Endothelial cell of umbilical vein (primary cell): ENCODE results near the gene PLPP7. TPM values are rescaled to one million over a fixed set of nuclear protein-coding genes. Genes with fewer than 3 reads are reported as not detected.

Experiments used
- BruUV-seq: library from RNA; stranded (reverse); fragments of 400-500 nt; replicated peaks from 2 replicates; lab custom pipeline; 2021; lab: Mats Ljungman, UMichigan
- CTCF ChIA-PET: fragments of 300-600, 350-600 bp; sonication (Branson Sonifier 250); formaldehyde crosslinking; loops from one replicate; lab custom pipeline; 2021; ENCODE audit warnings: antibody characterized with exemption, inconsistent platforms; lab: Charles Lee
- POLR2A ChIA-PET: fragments of 300-600, 350-600 bp; sonication (Branson Sonifier 250); formaldehyde crosslinking; loops from one replicate; lab custom pipeline; 2021; ENCODE audit warnings: antibody characterized with exemption, inconsistent platforms; lab: Charles Lee
- DNase-seq: peaks from one replicate; pipeline ENCODE4 v3.0.0-alpha.2; 2011; ENCODE audit warnings: low read depth, low spot score
- FAIRE-seq: peaks from 2 replicates; lab custom pipeline; 2011; peaks lifted over from hg19 to GRCh38; lab: Jason Lieb, UNC
- H2AFZ ChIP-seq: 2 replicates; pipeline ENCODE4 v1.6.0; 2012; ENCODE audit warnings: low read depth, low read length, control low read depth, inconsistent platforms
- H3K27ac ChIP-seq: 2 replicates; pipeline ENCODE4 v1.5.1; 2011; ENCODE audit warnings: low read depth, mild to moderate bottlenecking, control low read depth, low read length, moderate library complexity; ENCODE audit not compliant: insufficient read depth
- H3K27me3 ChIP-seq, 2 experiments: 2 replicates each; pipeline versions ENCODE4 v1.6.0 to v1.6.1; 2011; ENCODE audit warnings: low read length in 2 of 2, mixed read lengths in 1 of 2; ENCODE audit not compliant: control insufficient read depth in 2 of 2, insufficient read depth in 2 of 2
- H3K36me3 ChIP-seq, 2 experiments: 2 replicates in 1 of 2; 3 replicates in 1 of 2; pipeline ENCODE4 v1.5.1; 2011; ENCODE audit warnings: low read length in 2 of 2, mild to moderate bottlenecking in 1 of 2, moderate library complexity in 1 of 2; ENCODE audit not compliant: control insufficient read depth in 2 of 2, insufficient read depth in 2 of 2; ENCODE audit errors: extremely low read depth in 1 of 2
- H3K4me1 ChIP-seq: 3 replicates; pipeline ENCODE4 v1.5.1; 2011; ENCODE audit warnings: mild to moderate bottlenecking, low read length; ENCODE audit not compliant: control insufficient read depth, insufficient read depth; ENCODE audit errors: extremely low read depth
- H3K4me2 ChIP-seq: 2 replicates; pipeline ENCODE4 v1.6.1; 2011; ENCODE audit warnings: low read length, control low read depth, mixed read lengths; ENCODE audit not compliant: insufficient read depth
- H3K4me3 ChIP-seq, 3 experiments: fragments of 200-600 bp in 1 of 3; sonication (generic), shearing (Covaris generic) in 1 of 3; replicated peaks in 1 of 3; 2 replicates each; pipeline ENCODE4 v1.5.1; 2011 to 2016; ENCODE audit warnings: control low read depth in 3 of 3, low read length in 3 of 3, mild to moderate bottlenecking in 2 of 3, inconsistent platforms in 1 of 3, low read depth in 1 of 3, moderate library complexity in 1 of 3; ENCODE audit not compliant: insufficient read depth in 1 of 3
- H3K79me2 ChIP-seq: 2 replicates; pipeline ENCODE4 v1.6.0; 2012; ENCODE audit warnings: low read length, inconsistent platforms; ENCODE audit not compliant: control insufficient read depth, insufficient read depth
- H3K9ac ChIP-seq: replicated peaks from 2 replicates; pipeline ENCODE3; 2011; ENCODE audit warnings: low read length, control low read depth; ENCODE audit not compliant: insufficient read depth; ENCODE audit errors: extremely low read depth
- H3K9me1 ChIP-seq: replicated peaks from 3 replicates; pipeline ENCODE4 v1.6.0; 2011; ENCODE audit warnings: mild to moderate bottlenecking, low read length; ENCODE audit not compliant: control insufficient read depth, insufficient read depth; ENCODE audit errors: extremely low read depth
- H3K9me3 ChIP-seq: replicated peaks from 2 replicates; pipeline ENCODE4 v1.5.1; 2012; ENCODE audit warnings: low read length, inconsistent platforms; ENCODE audit not compliant: control insufficient read depth, insufficient read depth
- H4K20me1 ChIP-seq: replicated peaks from 2 replicates; pipeline ENCODE3; 2011; ENCODE audit warnings: mild to moderate bottlenecking, low read length; ENCODE audit not compliant: control insufficient read depth, insufficient read depth; ENCODE audit errors: extremely low read depth
- CTCF ChIP-seq, 2 donors: IDR thresholded peaks; 1 replicate in 1 of 2; 2 replicates in 1 of 2; pipeline ENCODE4 v1.5.1; 2011; ENCODE audit warnings: low read length in 2 of 2, mild to moderate bottlenecking in 2 of 2, moderate library complexity in 2 of 2, control low read depth in 1 of 2, inconsistent platforms in 1 of 2, low read depth in 1 of 2; ENCODE audit not compliant: insufficient read depth in 1 of 2; ENCODE audit errors: extremely low read depth in 1 of 2
- EZH2 ChIP-seq: IDR thresholded peaks from 2 replicates; pipeline ENCODE4 v1.6.1; 2012; ENCODE audit warnings: borderline replicate concordance, low read depth, mild to moderate bottlenecking, moderate library complexity, low read length, inconsistent platforms; ENCODE audit not compliant: severe bottlenecking
- FOS ChIP-seq: IDR thresholded peaks from 2 replicates; pipeline ENCODE4 v1.6.1; 2011; ENCODE audit warnings: mild to moderate bottlenecking, low read length, moderate library complexity, borderline replicate concordance; ENCODE audit not compliant: insufficient read depth
- GATA2 ChIP-seq: IDR thresholded peaks from 2 replicates; pipeline ENCODE4 v1.7.0; 2011; ENCODE audit warnings: low read depth, mild to moderate bottlenecking, moderate library complexity, mixed read lengths, low read length; ENCODE audit not compliant: insufficient read length, insufficient read depth
- JUN ChIP-seq: IDR thresholded peaks from 2 replicates; pipeline ENCODE4 v1.6.1; 2011; ENCODE audit warnings: borderline replicate concordance, low read depth; ENCODE audit not compliant: insufficient read length, insufficient read depth
- MAX ChIP-seq: IDR thresholded peaks from 2 replicates; pipeline ENCODE4 v1.6.1; 2011; ENCODE audit not compliant: insufficient read depth, insufficient read length
- MYC ChIP-seq: IDR thresholded peaks from one replicate; pipeline ENCODE4 v1.6.1; 2011; ENCODE audit warnings: mild to moderate bottlenecking, low read depth, low read length
- POLR2A ChIP-seq: IDR thresholded peaks from 2 replicates; pipeline ENCODE4 v1.6.1; 2012; ENCODE audit warnings: low read depth, mild to moderate bottlenecking, control low read depth, low read length
- POLR2AphosphoS5 ChIP-seq: IDR thresholded peaks from 2 replicates; pipeline ENCODE4 v1.6.1; 2012; ENCODE audit warnings: low read depth, mild to moderate bottlenecking, control low read depth, low read length, moderate library complexity; ENCODE audit not compliant: insufficient read depth
- dilution Hi-C: fragments of 300-500 bp; cut with MboI; formaldehyde crosslinking; loops from one replicate; pipeline ENCODE4 v1.15.0; 2019; ENCODE audit warnings: low sequenced_read_pairs; ENCODE audit not compliant: extremely low pct_ligation_motif_present
- intact Hi-C: fragments of 100-400 bp; cut with micrococcal nuclease; formaldehyde crosslinking; loops from one replicate; pipeline ENCODE4 v1.10.0; 2022
- polyA plus RNA-seq, 4 experiments: library from polyadenylated mRNA; depleted of rRNA in 3 of 4; stranded (reverse) in 3 of 4; unstranded in 1 of 4; fragments of >200 nt; gene quantifications; 2 replicates each; pipeline versions ENCODE4 v1.2.1 to v1.2.3, GENCODE V29; 2011 to 2012; ENCODE audit warnings: missing spikeins in 1 of 4
- total RNA-seq: library from RNA; stranded (reverse); gene quantifications from 2 replicates; pipeline ENCODE4 v1.2.3, GENCODE V29; 2021

The PLPP7 gene
- total and polyA plus RNA-seq, 2 donors (not counting 3 experiments of a cell fraction or from before 2014, with no cell fraction given): 2.1 to 2.7 TPM

- intact Hi-C loops (loop anchor here (5.0 kb wide), 1 partner anchor 38 kb away; no protein-coding TSS in a partner anchor), dilution Hi-C loops (no loop called here)
- H3K79me2 ChIP-seq: no peaks in the 10 kb centered on the region
- H3K27me3 ChIP-seq: no peaks in the 10 kb centered on the region
- no TSS peak for BruUV-seq
- no peak overlapping the region for H2AFZ ChIP-seq
- no peaks in the 10 kb centered on the region for H3K9me3 ChIP-seq
- H3K27ac ChIP-seq: no peak overlapping the region
- no peak overlapping the region for H3K4me3 ChIP-seq
- peaks cover 7% of the 10 kb centered on the region for H3K4me1 ChIP-seq
- H3K36me3 ChIP-seq: peaks cover 0 to 24% of the 10 kb centered on the region in 2 experiments
- H3K9ac ChIP-seq: no peak overlapping the region
- no peak for TF ChIP-seq FOS
- TF ChIP-seq JUN: no peak
- TF ChIP-seq GATA2: no peak
- no peak for TF ChIP-seq MAX
- no peak for TF ChIP-seq POLR2A
- no peak for TF ChIP-seq CTCF (IDR thresholded peaks at IDR 0.05; ENCODE audit: extremely low read depth in 1 of 2, insufficient read depth in 1 of 2, low read depth in 1 of 2, low read length in 2 of 2)
- TF ChIP-seq EZH2: no peak
- no peak for TF ChIP-seq POLR2AphosphoS5
- no peak for TF ChIP-seq MYC
- no peaks in the 10 kb centered on the region for H3K9me1 ChIP-seq
- POLR2A ChIA-PET: interaction anchor here (0.6 to 1.0 kb wide), 3 partner anchors 11 to 41 kb away, joined by 3 to 10 read pairs (median 3); no protein-coding TSS in a partner anchor
- CTCF ChIA-PET: interaction anchor here (0.8 to 2.3 kb wide), 9 partner anchors 8 to 81 kb away, joined by 3 to 10 read pairs (median 4); no protein-coding TSS in a partner anchor
- no peaks in the 10 kb centered on the region for H4K20me1 ChIP-seq
- FAIRE-seq: no peak
- H3K4me2 ChIP-seq: no peak overlapping the region
- no peak for DNase-seq
Measured at GRCh38 chr9:131255676-131256197, 33.8 kb upstream of the PLPP7 start.
